NCI-H526 treated with DMSO at 0.1 percent for 48 hours (cell line): Measurements from ENCODE around the gene MRPS27.

Experiments
- DNase-seq: peaks from one replicate; lab custom pipeline; 2025; lab: John Stamatoyannopoulos, UW

The MRPS27 gene

DNA sequence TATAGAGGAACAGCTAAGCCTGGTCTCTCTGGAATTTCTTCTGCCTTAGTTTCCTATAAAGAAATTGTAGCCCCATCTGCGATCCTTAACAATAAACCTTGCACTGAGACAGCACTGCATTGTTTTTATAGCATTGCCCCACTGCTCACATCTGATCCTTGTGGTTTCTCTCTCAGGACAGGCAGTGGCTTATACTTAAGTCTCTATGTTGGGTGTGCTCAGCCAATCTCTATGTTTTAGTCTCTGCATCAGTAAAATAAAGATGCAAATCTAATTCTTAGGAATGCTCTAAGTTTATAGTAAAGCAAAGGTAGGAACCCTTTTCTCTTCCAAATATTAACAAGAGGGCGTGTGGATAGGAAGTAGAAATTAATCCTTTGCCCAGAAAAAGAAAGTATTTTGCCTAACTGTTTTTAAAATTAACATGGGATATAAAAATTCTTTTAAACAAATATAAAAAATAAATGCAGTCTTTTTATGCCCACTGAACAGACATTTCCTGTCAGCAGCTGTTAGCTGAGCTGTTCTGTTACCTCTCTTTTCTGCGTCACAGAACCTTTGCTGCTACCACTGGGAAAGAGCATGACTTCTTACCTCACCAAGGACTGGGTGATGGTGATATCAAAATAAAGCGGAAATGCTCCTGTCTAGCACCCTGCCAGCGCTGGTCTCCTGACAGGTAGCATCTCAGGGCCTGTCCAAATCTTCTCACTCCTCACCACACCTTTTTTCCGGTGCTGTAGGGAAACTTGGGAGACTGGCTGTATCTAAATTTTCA is 29.5 kb downstream of the MRPS27 start:
- DNase-seq = no peak

- DNase-seq = no peak
Measured at GRCh38 chr5:72288924-72289323, 31.1 kb downstream of the MRPS27 start.

- DNase-seq = no peak
Measured at GRCh38 chr5:72286798-72287197, 33.2 kb downstream of the MRPS27 start.

DNA sequence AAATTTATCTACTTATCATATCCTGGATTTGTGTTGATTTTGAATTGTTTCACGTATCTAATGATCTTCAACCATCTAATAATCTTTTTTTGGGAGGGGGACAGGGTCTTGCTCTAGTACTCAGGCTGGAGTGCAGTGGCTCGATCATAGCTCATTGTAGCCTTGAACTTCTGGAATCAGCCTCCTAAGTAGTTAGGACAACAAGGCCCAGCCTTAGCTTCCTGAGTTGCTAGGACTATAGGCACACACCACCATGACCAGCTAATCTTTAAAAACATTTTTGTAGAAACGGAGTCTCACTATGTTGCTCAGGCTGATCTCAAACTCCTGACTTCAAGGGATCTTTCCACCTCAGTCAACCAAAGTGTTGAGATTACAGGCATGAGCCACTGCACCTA is 34.6 kb downstream of the MRPS27 start:
- DNase-seq = no peak

- no peak for DNase-seq
Measured at GRCh38 chr5:72284559-72285423, 35.2 kb downstream of the MRPS27 start.

DNA sequence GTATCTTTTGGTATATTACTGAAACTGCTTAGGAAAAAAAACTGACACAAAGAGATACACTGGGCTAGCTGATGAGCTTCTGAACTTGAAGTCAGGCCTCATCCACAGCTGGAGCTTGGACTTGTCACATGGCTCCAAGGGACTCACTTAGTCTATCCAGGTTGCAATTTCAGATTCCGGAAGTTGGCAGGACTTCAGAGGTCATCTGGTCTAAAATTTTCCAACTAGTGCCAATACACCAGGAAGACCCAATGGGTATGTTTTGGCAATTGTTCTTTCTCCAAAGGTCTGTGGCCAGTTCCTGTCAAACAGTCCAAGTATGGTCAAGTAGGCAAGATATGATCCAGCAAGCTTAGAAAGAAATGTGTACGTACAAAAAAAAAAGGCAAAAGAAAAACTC is 36.7 kb downstream of the MRPS27 start:
- no peak for DNase-seq

DNA sequence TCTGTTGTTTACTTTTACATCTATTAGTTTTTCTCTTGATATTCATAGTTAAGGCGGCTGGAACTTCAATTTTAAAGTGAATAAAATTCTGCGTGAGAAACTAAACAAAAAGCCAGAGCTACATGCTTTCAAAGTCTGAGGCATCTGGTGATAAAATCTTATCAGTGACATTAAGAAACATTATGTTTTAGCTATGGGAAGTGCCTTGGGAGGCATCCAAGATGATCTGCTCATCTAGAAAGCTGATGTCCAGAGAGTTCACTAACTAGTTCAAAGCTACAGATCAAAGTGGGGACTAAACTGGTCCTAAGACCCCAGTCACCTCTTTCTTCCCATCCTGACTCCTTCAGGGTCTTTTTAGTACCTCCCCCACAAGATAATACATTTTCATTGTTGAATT is 37.2 kb downstream of the MRPS27 start:
- no peak for DNase-seq

- DNase-seq = no peak
Measured at GRCh38 chr5:72281764-72282499, 38.1 kb downstream of the MRPS27 start.

GRCh38 chr5:72281430-72281763 is 38.6 kb downstream of the MRPS27 start:
- no peak for DNase-seq

DNA sequence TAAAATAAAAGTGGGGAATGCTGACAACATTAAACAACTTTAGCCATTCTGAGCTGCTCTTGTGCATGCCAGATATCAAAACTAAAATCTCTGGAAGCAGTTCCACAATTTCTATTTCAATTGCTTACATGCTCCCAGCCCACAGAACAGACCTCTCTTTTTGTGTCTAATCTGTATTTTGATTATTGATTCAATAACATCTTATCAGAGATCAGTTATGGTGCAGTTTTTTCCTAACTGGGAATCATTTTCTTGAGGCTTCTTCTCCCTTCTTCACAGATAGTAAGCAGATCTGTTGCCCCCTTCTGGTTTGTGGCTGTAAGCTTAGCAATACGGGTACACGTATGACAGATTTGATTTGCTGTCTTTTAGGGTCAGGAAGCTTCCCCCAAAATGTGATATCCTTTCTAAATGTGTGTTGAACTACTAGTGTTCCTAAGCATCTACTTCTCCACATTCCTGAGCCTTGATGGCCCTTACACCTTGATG is 39.4 kb downstream of the MRPS27 start:
- no peak for DNase-seq

GRCh38 chr5:72276219-72276752 is 43.8 kb downstream of the MRPS27 start:
- no peak for DNase-seq

DNA sequence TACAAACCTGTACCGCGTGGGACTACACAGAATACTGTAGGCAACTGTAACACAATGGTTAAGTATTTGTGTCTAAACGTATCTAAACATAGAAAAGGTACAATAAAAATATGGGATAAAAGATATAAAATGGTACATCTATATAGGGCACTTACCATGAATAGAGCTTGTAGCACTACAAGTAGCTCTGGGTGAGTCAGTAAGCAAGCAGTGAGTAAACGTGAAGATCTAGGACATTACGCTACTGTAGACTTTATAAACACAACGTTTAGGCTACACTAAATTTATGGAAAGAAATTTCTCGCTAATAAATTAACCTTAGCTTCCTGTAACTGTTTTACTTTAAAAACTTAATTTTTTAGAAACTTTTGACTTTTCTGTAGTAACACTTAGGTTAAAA is 46.5 kb downstream of the MRPS27 start:
- no peak for DNase-seq

DNA sequence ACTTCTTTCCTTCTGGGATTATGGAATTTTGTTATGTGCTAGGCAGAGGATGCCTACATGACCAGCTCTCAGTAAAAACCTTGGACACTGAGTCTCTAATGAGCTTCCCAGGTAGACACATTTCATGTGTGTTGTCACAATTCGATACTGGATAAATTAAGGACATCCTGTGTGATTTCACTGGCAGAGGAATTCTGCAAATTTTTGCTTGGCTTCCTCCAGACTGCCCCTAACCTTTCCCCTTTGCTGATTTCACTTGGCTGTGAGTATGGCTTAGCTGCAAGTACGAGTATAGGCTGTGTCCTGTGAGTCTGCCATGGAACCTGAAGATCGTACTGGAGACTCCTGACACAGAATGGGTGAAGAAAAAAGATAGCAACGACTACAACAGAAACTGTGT is 47.6 kb downstream of the MRPS27 start:
- no peak for DNase-seq

- no peak for DNase-seq
Measured at GRCh38 chr5:72271702-72272101, 48.3 kb downstream of the MRPS27 start.

DNA sequence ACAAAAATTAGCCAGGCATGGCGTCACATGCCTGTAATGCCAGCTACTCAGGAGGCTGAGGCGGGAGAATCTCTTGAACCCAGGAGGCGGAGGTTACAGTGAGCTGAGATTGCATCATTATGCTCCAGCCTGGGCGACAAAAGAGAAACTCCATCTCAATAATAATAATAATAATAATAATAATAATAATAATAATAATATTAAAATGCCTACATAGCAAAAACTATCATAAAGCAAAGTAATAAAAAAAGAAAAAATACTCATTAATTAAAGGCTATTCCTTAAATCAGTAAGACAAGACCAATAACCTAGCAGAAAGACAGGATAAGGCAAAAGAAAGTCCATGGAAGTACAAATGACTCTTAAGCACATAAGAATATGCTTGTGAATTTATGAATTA is 50.0 kb downstream of the MRPS27 start:
- no peak for DNase-seq

DNA sequence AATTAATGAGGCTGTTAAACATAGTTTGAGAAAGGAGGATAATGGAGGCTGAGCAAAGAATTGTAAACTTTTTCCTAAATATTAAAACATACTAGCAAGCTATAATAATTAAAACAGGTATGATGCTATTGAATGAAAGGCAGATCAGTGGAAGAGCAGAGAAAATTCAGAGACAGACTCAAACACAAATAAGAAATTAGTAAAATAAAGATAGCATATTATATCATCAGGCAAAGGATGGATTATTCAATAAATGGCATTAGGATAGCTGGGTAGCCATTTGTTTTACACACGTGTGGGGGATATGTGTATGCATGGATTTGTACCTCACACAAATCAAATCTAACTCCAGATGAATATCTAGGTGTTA is 50.6 kb downstream of the MRPS27 start:
- DNase-seq = no peak

DNA sequence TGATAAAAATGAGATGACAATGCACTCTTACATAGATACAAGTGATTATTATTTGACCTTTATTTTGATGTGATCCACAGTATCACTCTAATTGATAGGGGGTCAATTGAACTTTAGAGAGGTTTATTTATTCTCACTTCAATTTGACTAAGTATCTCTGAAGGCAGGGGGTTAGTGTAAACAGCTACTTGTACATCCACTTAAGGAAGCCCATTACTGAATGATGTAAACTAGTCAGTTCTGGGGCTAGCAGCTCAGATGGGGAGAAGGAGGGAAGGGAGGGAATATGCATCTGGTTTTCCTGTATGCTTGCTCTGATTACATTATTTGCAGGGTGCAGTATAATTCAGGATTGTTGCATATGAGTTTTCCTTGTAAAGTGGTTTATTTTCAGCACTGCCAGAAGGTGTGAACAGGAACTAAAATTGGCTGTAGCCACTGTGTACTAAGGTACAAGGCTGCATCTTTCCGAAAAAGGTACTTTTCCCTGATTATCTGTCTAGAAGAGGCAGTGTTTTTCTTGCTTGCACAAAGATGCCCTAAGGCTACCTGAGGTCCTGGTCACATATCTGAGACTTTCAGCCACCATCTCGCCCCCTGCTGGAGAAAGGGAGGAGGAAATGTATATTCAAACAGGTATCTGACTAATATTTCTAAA is 51.2 kb downstream of the MRPS27 start:
- DNase-seq = no peak

DNA sequence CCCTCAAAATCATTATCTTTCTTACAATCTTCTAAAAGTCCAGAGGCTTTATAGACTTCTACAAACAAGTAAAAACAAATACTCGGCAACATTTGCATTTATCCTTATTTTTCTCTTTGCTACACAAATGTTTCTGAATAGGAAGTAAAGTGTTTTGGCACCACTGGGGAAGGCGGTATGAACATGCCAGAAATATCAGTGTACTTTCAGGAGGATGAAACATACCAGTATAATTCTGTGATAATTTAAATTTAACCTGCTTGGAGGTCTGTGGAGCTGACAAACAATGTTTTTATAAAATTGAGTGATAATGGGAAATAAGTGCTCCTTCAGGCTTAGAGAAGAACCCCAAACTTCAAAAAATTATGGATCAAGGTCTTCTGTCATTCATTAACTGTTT is 51.8 kb downstream of the MRPS27 start:
- no peak for DNase-seq

- no peak for DNase-seq
Measured at GRCh38 chr5:72267685-72268084, 52.4 kb downstream of the MRPS27 start.

DNA sequence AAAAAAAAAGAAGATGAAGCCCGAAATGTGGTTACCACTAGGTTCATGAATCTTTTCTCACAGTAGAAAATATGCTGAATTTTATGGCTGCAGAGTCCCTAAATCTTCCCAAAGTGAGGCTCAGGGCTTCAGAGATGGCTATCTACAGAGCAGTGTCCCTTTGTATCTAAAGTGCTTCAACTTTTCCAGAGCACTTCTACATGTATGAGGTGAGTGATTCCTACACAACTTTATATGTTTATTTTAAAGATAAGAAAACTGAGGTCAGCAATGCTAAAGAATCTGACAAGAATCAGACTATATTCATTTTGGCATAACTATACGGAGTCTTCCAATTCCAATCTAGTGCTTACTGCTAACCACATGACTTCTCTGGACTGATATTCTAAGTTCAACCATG is 53.2 kb downstream of the MRPS27 start:
- no peak for DNase-seq

GRCh38 chr5:72265032-72265877 is 54.8 kb downstream of the MRPS27 start:
- no peak for DNase-seq
